Stomach (tissue), 9 donors: ENCODE measurements around the gene BATF. TPM values are rescaled to one million over a fixed set of nuclear protein-coding genes. Genes with fewer than 3 reads are reported as not detected.

Source experiments
- DNase-seq, 2 donors: peaks; one replicate each; pipeline versions ENCODE4 v3.0.0 to v3.0.0-alpha.2; 2013 to 2019
- H3K27ac ChIP-seq, 5 donors: fragments of 200-600 bp in 4 of 5; sonication (generic) in 4 of 5; one replicate each; pipeline ENCODE4 v1.5.1; 2013 to 2019; ENCODE audit warnings: mild to moderate bottlenecking in 1 of 5, moderate library complexity in 1 of 5
- H3K27me3 ChIP-seq, 3 donors: fragments of 200-600 bp; sonication (generic); one replicate each; pipeline ENCODE4 v1.5.1; 2017 to 2019; ENCODE audit warnings: mixed run types in 1 of 3
- H3K36me3 ChIP-seq, 4 donors: fragments of 200-600 bp; sonication (generic); 1 replicate in 3 of 4; 2 replicates in 1 of 4; pipeline ENCODE4 v1.5.1; 2016 to 2019
- H3K4me1 ChIP-seq, 4 donors: fragments of 200-600 bp; sonication (generic); one replicate each; pipeline ENCODE4 v1.5.1; 2016 to 2019
- H3K4me3 ChIP-seq, 4 donors: fragments of 200-600 bp; sonication (generic) in 3 of 4; one replicate each; pipeline ENCODE4 v1.5.1; 2016 to 2019; ENCODE audit warnings: mild to moderate bottlenecking in 1 of 4
- H3K9me3 ChIP-seq, 4 donors: fragments of 200-600 bp; sonication (generic); one replicate each; pipeline ENCODE4 v1.5.1; 2016 to 2019
- CTCF ChIP-seq, 7 experiments: fragments of 450-650 bp in 4 of 7; fragments of 200-600 bp in 3 of 7; sonication (generic) in 3 of 7; IDR thresholded peaks; one replicate each; pipeline ENCODE4 v1.5.1; 2016 to 2019; ENCODE audit warnings: antibody characterized with exemption in 7 of 7, control low read depth in 2 of 7, mild to moderate bottlenecking in 1 of 7
- EP300 ChIP-seq: sonication (generic); formaldehyde crosslinking; IDR thresholded peaks from one replicate; pipeline ENCODE4 v1.6.1; 2017; ENCODE audit warnings: antibody characterized with exemption
- POLR2A ChIP-seq, 4 donors: fragments of 450-650 bp; IDR thresholded peaks; one replicate each; pipeline ENCODE4 v1.6.1; 2016; ENCODE audit warnings: antibody characterized with exemption in 4 of 4, control low read depth in 2 of 4, mild to moderate bottlenecking in 1 of 4, moderate library complexity in 1 of 4
- POLR2AphosphoS5 ChIP-seq, 3 donors: sonication (generic); formaldehyde crosslinking; IDR thresholded peaks; one replicate each; pipeline ENCODE4 v1.6.1; 2016; ENCODE audit warnings: antibody characterized with exemption in 3 of 3
- WGBS, 5 donors: extraction: QIAGEN DNeasy Blood & Tissue Kit in 3 of 5; methylation state at CpG; one replicate each; pipeline versions ENCODE4 v1.1.5 to v1.1.7; 2013 to 2018; 5-methylcytosine and 5-hydroxymethylcytosine counted together
- intact Hi-C: fragments of 100-400 bp; cut with DNase I; formaldehyde crosslinking; loops from one replicate; pipeline ENCODE4 v1.15.1; 2023; ENCODE audit warnings: low total_unique reads
- polyA plus RNA-seq, 3 donors: library from polyadenylated mRNA; stranded (reverse); fragments of 200-250 nt; gene quantifications; one replicate each; pipeline ENCODE4 v1.2.3, GENCODE V29; 2013
- total RNA-seq, 5 donors: library from RNA; depleted of rRNA; stranded (reverse); fragments of >200 nt; gene quantifications; one replicate each; pipeline versions ENCODE4 v1.1.0 to v1.2.3, GENCODE V29; 2014 to 2016
- donor health status: healthy with polysubstance abuse.
- donor health status: Bipolar disorder and iron deficiency.
- donor health status: healthy.

BATF gene
- total and polyA plus RNA-seq, 8 donors: 1.3 to 17.7 (median 7.4) TPM; not detected in 2

- H3K27ac ChIP-seq: no peak overlapping the region
- no peak overlapping the region for H3K4me3 ChIP-seq
- no peak for DNase-seq
- H3K27me3 ChIP-seq: no peaks in the 10 kb centered on the region
- intact Hi-C loops: no loop called here
- no peak for TF ChIP-seq POLR2A (IDR thresholded peaks at IDR 0.05)
- TF ChIP-seq EP300: no peak
- TF ChIP-seq CTCF (IDR thresholded peaks at IDR 0.05): no peak
- TF ChIP-seq POLR2AphosphoS5 (IDR thresholded peaks at IDR 0.05): no peak
- H3K9me3 ChIP-seq: peaks cover 0 to 12% (median 3%) of the 10 kb centered on the region in 4 donors
- no peaks in the 10 kb centered on the region for H3K4me1 ChIP-seq
- WGBS, 5 donors: 62 to 76% (median 69%) methylated on average over 4 of the region's 4 CpGs
- H3K36me3 ChIP-seq: no peaks in the 10 kb centered on the region
These were observed 31.6 kb downstream of the BATF start for GRCh38 chr14:75553761-75554364.

- H3K4me3 ChIP-seq: no peak overlapping the region
- no peak for DNase-seq
- H3K27ac ChIP-seq: no peak overlapping the region
- TF ChIP-seq POLR2AphosphoS5 (IDR thresholded peaks at IDR 0.05) (no peak), CTCF (IDR thresholded peaks at IDR 0.05) (no peak), POLR2A (IDR thresholded peaks at IDR 0.05) (no peak)
- 43 to 63% (median 47%) methylated on average over 2 of the region's 2 CpGs for WGBS, 5 donors
- H3K27me3 ChIP-seq: no peaks in the 10 kb centered on the region
- no peaks in the 10 kb centered on the region for H3K36me3 ChIP-seq
- peaks cover 0 to under 1% (median 0%) of the 10 kb centered on the region in 4 donors for H3K4me1 ChIP-seq
- H3K9me3 ChIP-seq: peaks cover 0 to 12% (median 3%) of the 10 kb centered on the region in 4 donors
- intact Hi-C loops: no loop called here
These were observed 32.2 kb downstream of the BATF start for GRCh38 chr14:75554482-75554881.

GRCh38 chr14:75558440-75558839, 36.2 kb downstream of the BATF start:
- H3K27ac ChIP-seq: no peak overlapping the region
- DNase-seq: no peak
- TF ChIP-seq EP300 (no peak), CTCF (IDR thresholded peaks at IDR 0.05) (no peak), POLR2A (IDR thresholded peaks at IDR 0.05) (no peak), POLR2AphosphoS5 (IDR thresholded peaks at IDR 0.05) (no peak)
- H3K9me3 ChIP-seq: peaks cover 0 to 12% (median 3%) of the 10 kb centered on the region in 4 donors
- H3K4me1 ChIP-seq: peaks cover 6 to 17% (median 9%) of the 10 kb centered on the region in 4 donors
- H3K4me3 ChIP-seq: no peak overlapping the region
- no peaks in the 10 kb centered on the region for H3K36me3 ChIP-seq
- 82 to 89% (median 84%) methylated on average over 5 of the region's 5 CpGs for WGBS, 5 donors
- peaks cover 0 to 17% (median 0%) of the 10 kb centered on the region in 3 donors for H3K27me3 ChIP-seq
- intact Hi-C loops: no loop called here

GRCh38 chr14:75559045-75559444, 36.8 kb downstream of the BATF start:
- TF ChIP-seq CTCF (IDR thresholded peaks at IDR 0.05) (no peak), EP300 (no peak), POLR2AphosphoS5 (IDR thresholded peaks at IDR 0.05) (no peak), POLR2A (IDR thresholded peaks at IDR 0.05) (no peak)
- Histone ChIP-seq H3K27me3 (peaks cover 0 to 22% (median 0%) of the 10 kb centered on the region in 3 donors), H3K4me1 (peaks cover 6 to 17% (median 9%) of the 10 kb centered on the region in 4 donors), H3K36me3 (no peaks in the 10 kb centered on the region), H3K9me3 (peaks cover 0 to 12% (median 3%) of the 10 kb centered on the region in 4 donors), H3K27ac (no peak overlapping the region), H3K4me3 (no peak overlapping the region)
- DNase-seq: no peak
- intact Hi-C loops: no loop called here
- 75 to 89% (median 87%) methylated on average over 5 to 6 of the region's 6 CpGs for WGBS, 5 donors
